NT2/D1 (cell line): ENCODE results near the gene TNS3.

Source experiments
- DNase-seq: peaks from one replicate; pipeline ENCODE4 v3.0.0-alpha.2; 2011; ENCODE audit warnings: low read depth, low spot score
- H3K27me3 ChIP-seq: 2 replicates; pipeline ENCODE4 v1.6.0; 2011; ENCODE audit warnings: mild to moderate bottlenecking; ENCODE audit not compliant: insufficient read length, insufficient read depth
- H3K36me3 ChIP-seq: 2 replicates; pipeline ENCODE4 v1.6.1; 2011; ENCODE audit warnings: mild to moderate bottlenecking, low read length, mixed read lengths; ENCODE audit not compliant: insufficient read depth, insufficient read length
- H3K4me1 ChIP-seq: 2 replicates; pipeline ENCODE4 v1.5.1; 2011; ENCODE audit not compliant: insufficient read depth, insufficient read length
- H3K4me3 ChIP-seq: 2 replicates; pipeline ENCODE4 v1.5.1; 2011; ENCODE audit warnings: low read depth; ENCODE audit not compliant: insufficient read length
- H3K9ac ChIP-seq: 2 replicates; pipeline ENCODE4 v1.6.0; 2011; ENCODE audit warnings: low read depth; ENCODE audit not compliant: insufficient read length
- H3K9me3 ChIP-seq: 2 replicates; pipeline ENCODE4 v1.5.1; 2011; ENCODE audit warnings: mild to moderate bottlenecking, low read length; ENCODE audit not compliant: insufficient read depth
- SUZ12 ChIP-seq: IDR thresholded peaks from 2 replicates; pipeline ENCODE4 v1.6.1; 2011; ENCODE audit not compliant: insufficient read length, insufficient read depth; ENCODE audit errors: extremely low read depth
- YY1 ChIP-seq: IDR thresholded peaks from 2 replicates; pipeline ENCODE4 v1.6.1; 2011; ENCODE audit not compliant: insufficient read length, insufficient read depth
- ZNF274 ChIP-seq: IDR thresholded peaks from 2 replicates; pipeline ENCODE4 v1.6.1; 2011; ENCODE audit warnings: mild to moderate bottlenecking, low read depth, low read length

The TNS3 gene

GRCh38 chr7:47326220-47326619 is 255.7 kb downstream of the TNS3 start:
- Histone ChIP-seq H3K9ac (no peak overlapping the region), H3K36me3 (peaks cover 44% of the 10 kb centered on the region), H3K4me3 (no peak overlapping the region), H3K27me3 (no peaks in the 10 kb centered on the region), H3K9me3 (no peaks in the 10 kb centered on the region), H3K4me1 (peaks cover 35% of the 10 kb centered on the region)
- TF ChIP-seq ZNF274 (no peak), YY1 (no peak), SUZ12 (no peak)
- no peak for DNase-seq

DNA sequence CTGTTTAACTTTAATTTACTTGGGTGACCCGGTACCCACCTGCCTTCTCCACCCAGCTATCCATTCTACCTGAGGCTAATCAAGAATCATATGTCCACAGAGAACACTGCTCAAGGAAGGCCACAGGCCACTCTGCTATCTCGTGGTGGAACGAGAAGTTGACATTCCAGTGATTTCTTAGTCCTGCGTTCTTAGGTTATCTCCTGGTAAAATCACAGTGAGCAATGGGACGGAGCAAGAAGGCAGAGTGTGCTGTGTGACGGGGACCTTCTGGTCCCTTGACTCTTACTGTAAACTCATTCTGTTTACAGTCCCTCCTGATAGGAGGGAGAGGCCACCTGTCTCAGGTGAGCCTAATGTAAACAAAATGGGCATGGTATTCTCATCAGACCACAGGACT is 256.6 kb downstream of the TNS3 start:
- Histone ChIP-seq H3K27me3 (no peaks in the 10 kb centered on the region), H3K9me3 (no peaks in the 10 kb centered on the region), H3K9ac (no peak overlapping the region), H3K4me3 (no peak overlapping the region), H3K36me3 (peaks cover 44% of the 10 kb centered on the region), H3K4me1 (peaks cover 27% of the 10 kb centered on the region)
- no peak for DNase-seq
- no peak for TF ChIP-seq YY1
- no peak for TF ChIP-seq SUZ12
- TF ChIP-seq ZNF274 = no peak

- Histone ChIP-seq H3K27me3 (no peaks in the 10 kb centered on the region), H3K9ac (no peak overlapping the region), H3K9me3 (no peaks in the 10 kb centered on the region), H3K36me3 (peaks cover 45% of the 10 kb centered on the region), H3K4me1 (peaks cover 15% of the 10 kb centered on the region), H3K4me3 (no peak overlapping the region)
- DNase-seq = no peak
- TF ChIP-seq ZNF274 (no peak), YY1 (no peak), SUZ12 (no peak)
Observed at GRCh38 chr7:47323904-47324303, 258.0 kb downstream of the TNS3 start.

GRCh38 chr7:47322731-47323130 is 259.2 kb downstream of the TNS3 start:
- Histone ChIP-seq H3K9me3 (no peaks in the 10 kb centered on the region), H3K4me3 (no peak overlapping the region), H3K27me3 (no peaks in the 10 kb centered on the region), H3K9ac (no peak overlapping the region), H3K4me1 (peaks cover 15% of the 10 kb centered on the region), H3K36me3 (peaks cover 54% of the 10 kb centered on the region)
- DNase-seq = no peak
- TF ChIP-seq YY1 (no peak), ZNF274 (no peak), SUZ12 (no peak)

DNA sequence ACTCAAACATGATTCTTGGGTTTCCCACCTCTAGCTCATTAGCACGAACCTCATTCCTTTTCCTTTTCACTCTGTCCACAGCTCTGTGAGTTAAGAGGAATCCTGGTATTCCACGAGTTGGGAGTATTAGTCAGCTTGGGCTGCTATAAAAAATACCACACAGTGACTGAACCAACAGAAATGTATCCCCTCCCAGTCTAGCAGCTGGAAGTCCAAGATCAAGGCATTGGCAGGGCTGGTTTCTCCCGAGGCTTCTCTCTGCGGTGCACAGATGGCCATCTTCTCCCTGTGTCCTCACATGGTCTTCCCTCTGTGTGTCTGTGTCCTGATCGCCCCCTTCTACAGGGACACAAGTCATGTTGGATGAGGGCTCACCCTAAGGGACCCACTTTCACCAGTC is 261.6 kb downstream of the TNS3 start:
- no peaks in the 10 kb centered on the region for H3K27me3 ChIP-seq
- peaks cover 5% of the 10 kb centered on the region for H3K4me1 ChIP-seq
- peaks cover 49% of the 10 kb centered on the region for H3K36me3 ChIP-seq
- no peak overlapping the region for H3K4me3 ChIP-seq
- no peaks in the 10 kb centered on the region for H3K9me3 ChIP-seq
- no peak for TF ChIP-seq YY1
- no peak for TF ChIP-seq ZNF274
- TF ChIP-seq SUZ12 = no peak
- H3K9ac ChIP-seq = no peak overlapping the region
- no peak for DNase-seq

DNA sequence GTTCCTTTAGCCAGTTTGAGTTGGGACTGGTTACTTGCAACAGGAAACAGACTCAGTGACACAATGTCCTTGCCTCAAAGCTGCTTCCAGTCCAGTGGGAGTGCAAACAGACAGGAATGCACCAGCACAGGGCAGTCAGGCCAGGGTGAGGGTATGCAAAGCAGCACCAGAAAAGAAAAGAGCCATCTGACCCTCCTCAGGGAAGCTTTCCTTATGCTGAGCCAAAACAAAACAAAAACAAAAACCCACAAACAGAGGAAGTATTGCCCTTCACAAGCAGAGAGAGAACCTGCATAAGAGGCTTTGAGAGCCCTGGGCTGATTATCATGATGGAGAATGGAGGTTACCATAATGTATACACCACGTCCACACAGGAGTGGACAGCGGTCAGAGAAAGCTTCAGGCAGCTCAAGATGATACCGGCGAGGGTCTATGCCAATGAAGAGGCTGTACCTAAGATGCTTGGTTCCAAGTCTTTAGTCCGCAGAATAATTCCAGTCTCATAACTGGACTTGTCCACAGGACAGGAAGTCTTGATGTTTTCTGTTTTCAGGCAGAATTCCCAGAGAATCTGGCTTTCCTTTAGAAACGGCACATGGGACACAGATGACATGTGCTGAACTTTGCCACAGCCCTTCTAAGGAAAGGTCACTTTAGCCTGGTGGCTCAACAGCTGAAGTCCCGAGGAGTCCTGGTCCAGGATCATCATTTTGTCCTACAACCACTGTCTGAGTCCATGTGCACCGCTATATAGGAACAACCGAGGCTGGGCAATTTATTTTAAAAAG is 263.3 kb downstream of the TNS3 start:
- H3K27me3 ChIP-seq = no peaks in the 10 kb centered on the region
- no peak overlapping the region for H3K4me3 ChIP-seq
- TF ChIP-seq ZNF274 (no peak), YY1 (no peak), SUZ12 (no peak)
- H3K36me3 ChIP-seq = peaks cover 43% of the 10 kb centered on the region
- DNase-seq = no peak
- no peak overlapping the region for H3K9ac ChIP-seq
- H3K4me1 ChIP-seq = peaks cover 17% of the 10 kb centered on the region
- no peaks in the 10 kb centered on the region for H3K9me3 ChIP-seq

DNA sequence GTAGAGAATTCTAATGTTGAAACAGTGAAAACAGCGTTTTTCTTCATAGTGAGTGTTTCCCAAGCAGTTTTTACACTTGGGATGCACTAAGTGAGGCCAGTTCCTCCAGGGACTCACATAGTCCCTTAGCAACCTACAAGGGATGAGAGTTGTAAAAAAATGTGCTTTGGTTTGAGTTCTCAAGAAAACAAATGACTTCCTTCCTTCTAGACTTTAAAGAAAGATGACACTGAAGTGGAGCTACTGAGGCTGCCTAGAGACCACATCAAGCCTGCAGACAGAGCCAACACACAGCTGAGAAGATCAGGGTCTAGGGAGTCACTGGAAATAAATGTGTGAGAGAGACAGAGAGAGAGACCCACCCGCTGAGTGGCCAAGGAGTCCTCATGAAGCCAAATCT is 264.4 kb downstream of the TNS3 start:
- H3K4me3 ChIP-seq = no peak overlapping the region
- no peaks in the 10 kb centered on the region for H3K27me3 ChIP-seq
- no peak for TF ChIP-seq YY1
- TF ChIP-seq ZNF274 = no peak
- TF ChIP-seq SUZ12 = no peak
- peaks cover 23% of the 10 kb centered on the region for H3K4me1 ChIP-seq
- H3K9ac ChIP-seq = no peak overlapping the region
- no peak for DNase-seq
- no peaks in the 10 kb centered on the region for H3K9me3 ChIP-seq
- peaks cover 42% of the 10 kb centered on the region for H3K36me3 ChIP-seq
